ENCODE measurements around the gene PLXND1. TPM values are rescaled to one million over a fixed set of nuclear protein-coding genes. Genes with fewer than 3 reads are reported as not detected.

The PLXND1 gene
- total and polyA plus RNA-seq, 9 donors = 91.2 to 175 (median 141) TPM

- no peak overlapping the region for H3K4me3 ChIP-seq (ENCODE audit: low read length)
- peaks cover 86% of the 10 kb centered on the region for H3K4me1 ChIP-seq (ENCODE audit: control insufficient read depth, insufficient read depth, low read length)
- H3K36me3 ChIP-seq (ENCODE audit: control insufficient read depth, insufficient read depth, low read length) = peaks cover 71% of the 10 kb centered on the region
- H3K27me3 ChIP-seq (ENCODE audit: control insufficient read depth, insufficient read depth, low read length) = no peaks in the 10 kb centered on the region
- WGBS (ENCODE audit: insufficient coverage) = 65% methylated on average over 16 of the region's 16 CpGs
- peak; percentile 69 for DNase-seq
- H3K9me3 ChIP-seq (replicated peaks; ENCODE audit: control insufficient read depth, low read depth, low read length) = no peaks in the 10 kb centered on the region
- H3K27ac ChIP-seq (ENCODE audit: low read length) = peak overlapping the region; percentile 71
Observed at GRCh38 chr3:129560269-129560787, 46.1 kb downstream of the PLXND1 start.

- H3K27ac ChIP-seq (ENCODE audit: low read length) = no peak overlapping the region
- peaks cover 64% of the 10 kb centered on the region for H3K36me3 ChIP-seq (ENCODE audit: control insufficient read depth, insufficient read depth, low read length)
Observed at GRCh38 chr3:129559565-129560079, 46.9 kb downstream of the PLXND1 start.

GRCh38 chr3:129558772-129559564, 47.5 kb downstream of the PLXND1 start:
- no peak overlapping the region for H3K4me3 ChIP-seq (ENCODE audit: low read length)
- H3K4me1 ChIP-seq (ENCODE audit: control insufficient read depth, insufficient read depth, low read length) = peaks cover 84% of the 10 kb centered on the region
- H3K27ac ChIP-seq (ENCODE audit: low read length) = no peak overlapping the region
- peak; percentile 43 for DNase-seq
- peaks cover 58% of the 10 kb centered on the region for H3K36me3 ChIP-seq (ENCODE audit: control insufficient read depth, insufficient read depth, low read length)
- H3K9me3 ChIP-seq (replicated peaks; ENCODE audit: control insufficient read depth, low read depth, low read length) = no peaks in the 10 kb centered on the region
- H3K27me3 ChIP-seq (ENCODE audit: control insufficient read depth, insufficient read depth, low read length) = no peaks in the 10 kb centered on the region
- 42% methylated on average over 2 of the region's 11 CpGs for WGBS (ENCODE audit: insufficient coverage)

More at GRCh38 chr3:129559565-129560079, 46.9 kb downstream of the PLXND1 start:
- Histone ChIP-seq H3K27me3 (ENCODE audit: control insufficient read depth, insufficient read depth, low read length) (no peaks in the 10 kb centered on the region), H3K4me1 (ENCODE audit: control insufficient read depth, insufficient read depth, low read length) (peaks cover 86% of the 10 kb centered on the region), H3K9me3 (replicated peaks; ENCODE audit: control insufficient read depth, low read depth, low read length) (no peaks in the 10 kb centered on the region), H3K4me3 (ENCODE audit: low read length) (no peak overlapping the region)
- DNase-seq = no peak
- 77% methylated on average over 13 of the region's 20 CpGs for WGBS (ENCODE audit: insufficient coverage)

GRCh38 chr3:129558081-129558771, 48.2 kb downstream of the PLXND1 start:
- H3K9me3 ChIP-seq (replicated peaks; ENCODE audit: control insufficient read depth, low read depth, low read length) = no peaks in the 10 kb centered on the region
- WGBS (ENCODE audit: insufficient coverage) = 76% methylated on average over 15 of the region's 15 CpGs
- H3K27ac ChIP-seq (ENCODE audit: low read length) = peak overlapping the region; percentile 65
- H3K27me3 ChIP-seq (ENCODE audit: control insufficient read depth, insufficient read depth, low read length) = peaks cover 1% of the 10 kb centered on the region
- no peak for DNase-seq
- H3K4me1 ChIP-seq (ENCODE audit: control insufficient read depth, insufficient read depth, low read length) = peaks cover 83% of the 10 kb centered on the region
- H3K36me3 ChIP-seq (ENCODE audit: control insufficient read depth, insufficient read depth, low read length) = peaks cover 50% of the 10 kb centered on the region
- no peak overlapping the region for H3K4me3 ChIP-seq (ENCODE audit: low read length)

- H3K9me3 ChIP-seq (replicated peaks; ENCODE audit: control insufficient read depth, low read depth, low read length) = no peaks in the 10 kb centered on the region
- H3K27me3 ChIP-seq (ENCODE audit: control insufficient read depth, insufficient read depth, low read length) = peaks cover 3% of the 10 kb centered on the region
- H3K4me1 ChIP-seq (ENCODE audit: control insufficient read depth, insufficient read depth, low read length) = peaks cover 85% of the 10 kb centered on the region
- peaks cover 43% of the 10 kb centered on the region for H3K36me3 ChIP-seq (ENCODE audit: control insufficient read depth, insufficient read depth, low read length)
- H3K4me3 ChIP-seq (ENCODE audit: low read length) = no peak overlapping the region
- WGBS (ENCODE audit: insufficient coverage) = 53% methylated on average over 11 of the region's 11 CpGs
- peak; percentile 85 for DNase-seq
- peak overlapping the region; percentile 65 for H3K27ac ChIP-seq (ENCODE audit: low read length)
Observed at GRCh38 chr3:129557548-129557894, 49.0 kb downstream of the PLXND1 start.

- 59% methylated on average over 28 of the region's 31 CpGs for WGBS (ENCODE audit: insufficient coverage)
- H3K27ac ChIP-seq (ENCODE audit: low read length) = peak overlapping the region; percentile 11
Observed at GRCh38 chr3:129556890-129557547, 49.5 kb downstream of the PLXND1 start.

GRCh38 chr3:129556358-129556695, 50.1 kb downstream of the PLXND1 start:
- Histone ChIP-seq H3K36me3 (ENCODE audit: control insufficient read depth, insufficient read depth, low read length) (peaks cover 35% of the 10 kb centered on the region), H3K4me3 (ENCODE audit: low read length) (no peak overlapping the region), H3K9me3 (replicated peaks; ENCODE audit: control insufficient read depth, low read depth, low read length) (no peaks in the 10 kb centered on the region), H3K4me1 (ENCODE audit: control insufficient read depth, insufficient read depth, low read length) (peaks cover 81% of the 10 kb centered on the region), H3K27me3 (ENCODE audit: control insufficient read depth, insufficient read depth, low read length) (peaks cover 3% of the 10 kb centered on the region), H3K27ac (ENCODE audit: low read length) (no peak overlapping the region)
- DNase-seq = no peak
- 94% methylated on average over 12 of the region's 15 CpGs for WGBS (ENCODE audit: insufficient coverage)

More at GRCh38 chr3:129556890-129557547, 49.5 kb downstream of the PLXND1 start:
- Histone ChIP-seq H3K4me3 (ENCODE audit: low read length) (no peak overlapping the region), H3K36me3 (ENCODE audit: control insufficient read depth, insufficient read depth, low read length) (peaks cover 38% of the 10 kb centered on the region), H3K4me1 (ENCODE audit: control insufficient read depth, insufficient read depth, low read length) (peaks cover 88% of the 10 kb centered on the region), H3K9me3 (replicated peaks; ENCODE audit: control insufficient read depth, low read depth, low read length) (no peaks in the 10 kb centered on the region), H3K27me3 (ENCODE audit: control insufficient read depth, insufficient read depth, low read length) (peaks cover 3% of the 10 kb centered on the region)
- no peak for DNase-seq

- peak overlapping the region; percentile 62 for H3K27ac ChIP-seq (ENCODE audit: low read length)
- H3K36me3 ChIP-seq (ENCODE audit: control insufficient read depth, insufficient read depth, low read length) = peaks cover 35% of the 10 kb centered on the region
- H3K9me3 ChIP-seq (replicated peaks; ENCODE audit: control insufficient read depth, low read depth, low read length) = no peaks in the 10 kb centered on the region
- WGBS (ENCODE audit: insufficient coverage) = 62% methylated on average over 10 of the region's 18 CpGs
- peaks cover 76% of the 10 kb centered on the region for H3K4me1 ChIP-seq (ENCODE audit: control insufficient read depth, insufficient read depth, low read length)
- DNase-seq = no peak
- peaks cover 3% of the 10 kb centered on the region for H3K27me3 ChIP-seq (ENCODE audit: control insufficient read depth, insufficient read depth, low read length)
- H3K4me3 ChIP-seq (ENCODE audit: low read length) = no peak overlapping the region
Observed at GRCh38 chr3:129555616-129556357, 50.7 kb downstream of the PLXND1 start.

- Histone ChIP-seq H3K27ac (ENCODE audit: low read length) (peak overlapping the region; percentile 62), H3K27me3 (ENCODE audit: control insufficient read depth, insufficient read depth, low read length) (peaks cover 3% of the 10 kb centered on the region), H3K9me3 (replicated peaks; ENCODE audit: control insufficient read depth, low read depth, low read length) (no peaks in the 10 kb centered on the region), H3K36me3 (ENCODE audit: control insufficient read depth, insufficient read depth, low read length) (peaks cover 33% of the 10 kb centered on the region), H3K4me1 (ENCODE audit: control insufficient read depth, insufficient read depth, low read length) (peaks cover 69% of the 10 kb centered on the region), H3K4me3 (ENCODE audit: low read length) (no peak overlapping the region)
- 63% methylated on average over 5 of the region's 15 CpGs for WGBS (ENCODE audit: insufficient coverage)
- DNase-seq = no peak
Observed at GRCh38 chr3:129555153-129555550, 51.3 kb downstream of the PLXND1 start.

Measured in muscle of leg (tissue), 11 donors.